Ovary (tissue), 3 donors: Measurements from ENCODE around the gene COL23A1.

ENCODE experiments used
- CTCF ChIP-seq, 3 donors: fragments of 450-650 bp in 2 of 3; fragments of 200-600 bp in 1 of 3; IDR thresholded peaks; one replicate each; pipeline versions ENCODE4 v1.5.1 to v1.8.0; 2016 to 2022; ENCODE audit warnings: antibody characterized with exemption in 3 of 3, mild to moderate bottlenecking in 1 of 3
- EP300 ChIP-seq: sonication (generic); formaldehyde crosslinking; IDR thresholded peaks from one replicate; pipeline ENCODE4 v1.6.1; 2017; ENCODE audit warnings: antibody characterized with exemption
- donor health status: DM: no; HTN: no; CAD: no.

- TF ChIP-seq CTCF (IDR thresholded peaks at IDR 0.05), result no peak
- no peak for TF ChIP-seq EP300
Measured at GRCh38 chr5:178612299-178612698, 22.1 kb upstream of the COL23A1 start.
